Measurements from ENCODE around the gene PRAMEF10.
"Not testable (repeated sequence)": the region's sequence is repeated elsewhere in the genome, so short reads cannot be mapped to it uniquely, and the experiment has no call there.

GRCh38 chr1:12899186-12899585 lies 1.1 kb upstream of the PRAMEF10 start:
- not testable (repeated sequence) for TF ChIP-seq CTCF, POLR2A (IDR thresholded peaks at IDR 0.05)

All from esophagus squamous epithelium (tissue), 4 donors.